ENCODE results near the gene POU3F3.

POU3F3 gene

GRCh38 chr2:104853534-104854497, at the start of gene POU3F3:
TSS of gene POU3F3 (plus strand) at chr2:104854115. CDS start at chr2:104855511, 1,396 bp downstream.
- H3K9me3 ChIP-seq (ENCODE audit: control insufficient read depth in 5 of 5, low read length in 5 of 5) = no peaks in the 10 kb centered on the region
- no peak within 1 kb of the TSS for H3K9ac ChIP-seq (ENCODE audit: low read length in 5 of 5)
- peaks cover 28 to 64% (median 60%) of the 10 kb centered on the region in 5 donors for H3K27me3 ChIP-seq (ENCODE audit: control insufficient read depth in 5 of 5, insufficient read depth in 4 of 5, low read length in 5 of 5)
- peak within 1 kb of the TSS; percentile 55 to 68 (median 61) for H3K4me3 ChIP-seq (ENCODE audit: low read depth in 1 of 5, low read length in 5 of 5)
- no peaks in the 10 kb centered on the region for H3K36me3 ChIP-seq (ENCODE audit: control insufficient read depth in 5 of 5, insufficient read depth in 5 of 5, low read length in 5 of 5)
- H3K27ac ChIP-seq (ENCODE audit: low read depth, low read length) = no peak within 1 kb of the TSS
- peaks cover 0 to 42% (median 39%) of the 10 kb centered on the region in 5 donors for H3K4me1 ChIP-seq (ENCODE audit: control insufficient read depth in 5 of 5, insufficient read depth in 5 of 5, low read length in 5 of 5)

DNA sequence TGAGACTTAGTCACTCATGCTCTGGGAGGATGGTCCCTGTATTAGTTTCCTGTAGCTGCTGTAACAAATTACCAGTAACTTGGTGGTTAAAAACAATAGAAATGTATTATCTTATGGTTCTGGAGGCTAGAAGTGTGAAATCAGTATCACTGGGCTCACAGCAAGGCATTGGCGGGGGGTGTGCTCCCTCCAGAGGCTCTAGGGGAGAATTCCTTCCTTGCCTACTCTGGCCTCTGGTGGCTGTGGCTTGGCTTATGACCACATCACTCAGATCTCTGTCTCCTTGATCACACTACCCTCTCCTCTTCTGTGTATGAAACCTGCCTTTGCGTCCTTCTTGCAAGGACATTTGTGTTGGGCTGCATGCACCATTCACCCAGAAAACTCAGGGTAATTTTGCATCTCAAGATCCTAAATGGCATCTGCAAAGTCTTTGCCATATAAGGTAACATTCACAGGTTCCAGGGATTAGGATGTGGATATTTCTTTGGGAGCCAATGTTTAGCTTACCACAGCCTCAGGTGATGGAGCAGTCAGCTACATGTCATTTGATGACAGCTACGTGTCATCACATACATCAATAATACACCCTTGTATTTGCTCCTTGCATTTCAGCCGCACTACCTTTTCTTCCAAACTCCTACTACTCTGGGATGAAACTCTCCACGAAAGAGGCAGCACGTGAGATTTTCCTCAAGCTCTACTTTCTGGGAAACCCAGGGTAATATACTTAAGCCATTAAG, 49.6 kb upstream of the POU3F3 start:
- H3K4me1 ChIP-seq (ENCODE audit: control insufficient read depth in 5 of 5, insufficient read depth in 5 of 5, low read length in 5 of 5) = no peaks in the 10 kb centered on the region
- no peak overlapping the region for H3K9ac ChIP-seq (ENCODE audit: low read length in 5 of 5)
- H3K4me3 ChIP-seq (ENCODE audit: low read depth in 1 of 5, low read length in 5 of 5) = no peak overlapping the region
- peaks cover 0 to 3% (median 0%) of the 10 kb centered on the region in 5 donors for H3K27me3 ChIP-seq (ENCODE audit: control insufficient read depth in 5 of 5, insufficient read depth in 4 of 5, low read length in 5 of 5)
- no peaks in the 10 kb centered on the region for H3K36me3 ChIP-seq (ENCODE audit: control insufficient read depth in 5 of 5, insufficient read depth in 5 of 5, low read length in 5 of 5)
- H3K27ac ChIP-seq (ENCODE audit: low read depth, low read length) = no peak overlapping the region
- no peaks in the 10 kb centered on the region for H3K9me3 ChIP-seq (ENCODE audit: control insufficient read depth in 5 of 5, low read length in 5 of 5)

- Histone ChIP-seq H3K4me3 (ENCODE audit: low read depth in 1 of 5, low read length in 5 of 5) (no peak overlapping the region), H3K27ac (ENCODE audit: low read depth, low read length) (no peak overlapping the region), H3K4me1 (ENCODE audit: control insufficient read depth in 5 of 5, insufficient read depth in 5 of 5, low read length in 5 of 5) (peaks cover 0 to 5% (median 0%) of the 10 kb centered on the region in 5 donors), H3K9ac (ENCODE audit: low read length in 5 of 5) (no peak overlapping the region), H3K27me3 (ENCODE audit: control insufficient read depth in 5 of 5, insufficient read depth in 4 of 5, low read length in 5 of 5) (peaks cover 0 to 2% (median 0%) of the 10 kb centered on the region in 5 donors), H3K9me3 (ENCODE audit: control insufficient read depth in 5 of 5, low read length in 5 of 5) (peaks cover 0 to 5% (median 4%) of the 10 kb centered on the region in 5 donors), H3K36me3 (ENCODE audit: control insufficient read depth in 5 of 5, insufficient read depth in 5 of 5, low read length in 5 of 5) (no peaks in the 10 kb centered on the region)
Measured at GRCh38 chr2:104812286-104812685, 41.6 kb upstream of the POU3F3 start.

GRCh38 chr2:104816143-104816542, 37.8 kb upstream of the POU3F3 start:
- no peaks in the 10 kb centered on the region for H3K9me3 ChIP-seq (ENCODE audit: control insufficient read depth in 5 of 5, low read length in 5 of 5)
- no peak overlapping the region for H3K4me3 ChIP-seq (ENCODE audit: low read depth in 1 of 5, low read length in 5 of 5)
- no peaks in the 10 kb centered on the region for H3K4me1 ChIP-seq (ENCODE audit: control insufficient read depth in 5 of 5, insufficient read depth in 5 of 5, low read length in 5 of 5)
- no peak overlapping the region for H3K9ac ChIP-seq (ENCODE audit: low read length in 5 of 5)
- H3K36me3 ChIP-seq (ENCODE audit: control insufficient read depth in 5 of 5, insufficient read depth in 5 of 5, low read length in 5 of 5) = no peaks in the 10 kb centered on the region
- peaks cover 0 to 3% (median 0%) of the 10 kb centered on the region in 5 donors for H3K27me3 ChIP-seq (ENCODE audit: control insufficient read depth in 5 of 5, insufficient read depth in 4 of 5, low read length in 5 of 5)
- no peak overlapping the region for H3K27ac ChIP-seq (ENCODE audit: low read depth, low read length)

GRCh38 chr2:104818264-104818663, 35.7 kb upstream of the POU3F3 start:
- Histone ChIP-seq H3K4me1 (ENCODE audit: control insufficient read depth in 5 of 5, insufficient read depth in 5 of 5, low read length in 5 of 5) (no peaks in the 10 kb centered on the region), H3K4me3 (ENCODE audit: low read depth in 1 of 5, low read length in 5 of 5) (no peak overlapping the region), H3K9me3 (ENCODE audit: control insufficient read depth in 5 of 5, low read length in 5 of 5) (no peaks in the 10 kb centered on the region), H3K36me3 (ENCODE audit: control insufficient read depth in 5 of 5, insufficient read depth in 5 of 5, low read length in 5 of 5) (no peaks in the 10 kb centered on the region), H3K27ac (ENCODE audit: low read depth, low read length) (no peak overlapping the region), H3K9ac (ENCODE audit: low read length in 5 of 5) (no peak overlapping the region), H3K27me3 (ENCODE audit: control insufficient read depth in 5 of 5, insufficient read depth in 4 of 5, low read length in 5 of 5) (peaks cover 0 to 3% (median 0%) of the 10 kb centered on the region in 5 donors)

DNA sequence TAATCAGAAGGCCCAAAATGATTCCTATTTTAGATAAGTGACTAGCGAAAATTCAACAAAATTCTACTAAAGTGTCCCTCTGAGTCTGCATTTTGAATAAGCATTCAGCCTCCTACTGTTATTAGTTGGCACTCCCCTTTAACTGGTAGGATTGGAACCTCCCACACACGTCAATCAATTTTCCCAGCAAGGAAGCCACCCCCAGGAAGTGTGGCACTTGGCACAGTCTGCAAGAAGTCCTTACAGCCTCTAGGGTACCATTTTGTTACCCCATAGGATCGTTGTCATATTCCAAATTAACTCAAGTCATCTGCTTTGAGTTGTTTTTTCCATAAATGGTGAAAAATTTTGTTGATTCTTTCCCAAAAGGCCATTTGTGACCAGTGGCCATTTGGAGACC, 33.8 kb upstream of the POU3F3 start:
- Histone ChIP-seq H3K4me3 (ENCODE audit: low read depth in 1 of 5, low read length in 5 of 5) (no peak overlapping the region), H3K36me3 (ENCODE audit: control insufficient read depth in 5 of 5, insufficient read depth in 5 of 5, low read length in 5 of 5) (no peaks in the 10 kb centered on the region), H3K4me1 (ENCODE audit: control insufficient read depth in 5 of 5, insufficient read depth in 5 of 5, low read length in 5 of 5) (no peaks in the 10 kb centered on the region), H3K9me3 (ENCODE audit: control insufficient read depth in 5 of 5, low read length in 5 of 5) (peaks cover 0 to 3% (median 0%) of the 10 kb centered on the region in 5 donors), H3K9ac (ENCODE audit: low read length in 5 of 5) (no peak overlapping the region), H3K27me3 (ENCODE audit: control insufficient read depth in 5 of 5, insufficient read depth in 4 of 5, low read length in 5 of 5) (peaks cover 0 to 3% (median 0%) of the 10 kb centered on the region in 5 donors), H3K27ac (ENCODE audit: low read depth, low read length) (no peak overlapping the region)

DNA sequence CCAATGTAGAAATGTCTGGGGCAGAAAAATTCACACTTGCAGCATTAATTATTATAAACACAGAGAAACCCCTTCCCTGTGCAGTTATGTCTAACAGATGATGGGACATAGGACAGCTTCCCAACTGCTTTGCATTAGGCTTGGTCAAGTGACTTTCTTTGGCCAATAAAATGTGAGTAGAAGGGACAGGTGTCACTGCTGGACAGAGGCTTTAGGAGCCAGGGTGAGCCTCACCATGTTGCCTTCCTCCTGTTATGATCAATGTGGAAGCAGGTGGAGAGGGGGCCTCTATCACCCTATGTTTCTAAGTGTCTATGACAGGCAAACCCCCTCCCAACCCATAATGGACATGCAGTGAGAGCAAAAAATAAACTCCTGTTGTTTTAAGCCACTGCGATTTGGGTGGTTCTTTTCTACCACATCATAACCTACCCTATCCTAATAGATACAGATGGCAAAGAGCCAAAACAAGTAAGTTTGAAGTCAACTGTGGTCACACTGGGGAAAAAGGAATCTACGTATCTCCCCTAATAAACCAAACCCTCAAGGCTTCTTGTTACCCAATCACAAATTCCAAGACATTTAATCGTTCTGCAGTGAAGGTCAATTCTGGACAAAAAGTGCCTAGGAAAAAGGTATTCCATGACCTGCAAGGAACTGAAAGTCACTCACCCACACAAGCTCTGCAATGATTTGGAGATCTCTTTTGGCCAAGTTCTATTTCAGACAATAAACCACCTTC, 28.6 kb upstream of the POU3F3 start:
- Histone ChIP-seq H3K4me1 (ENCODE audit: control insufficient read depth in 5 of 5, insufficient read depth in 5 of 5, low read length in 5 of 5) (no peaks in the 10 kb centered on the region), H3K27ac (ENCODE audit: low read depth, low read length) (no peak overlapping the region), H3K27me3 (ENCODE audit: control insufficient read depth in 5 of 5, insufficient read depth in 4 of 5, low read length in 5 of 5) (peaks cover 0 to 4% (median 0%) of the 10 kb centered on the region in 5 donors)

DNA sequence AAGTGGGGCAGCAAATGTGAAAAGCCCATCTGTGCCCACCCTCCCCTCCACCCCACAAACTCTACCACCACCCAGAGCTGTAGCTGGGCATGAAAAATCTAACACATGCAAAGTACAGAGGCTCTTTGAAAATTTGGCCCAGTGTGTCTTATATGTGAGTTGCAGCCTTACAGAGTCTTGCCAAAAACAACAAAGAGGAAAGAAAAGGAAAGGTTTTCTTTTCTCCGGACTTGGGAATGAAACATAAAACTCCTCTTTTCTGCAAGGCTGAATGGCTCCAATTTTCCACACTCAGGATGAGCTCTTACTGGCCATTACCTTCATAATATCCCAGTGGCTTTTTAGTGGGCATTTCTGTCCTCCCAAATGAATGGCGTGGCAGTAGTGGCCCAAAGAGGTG, 27.9 kb upstream of the POU3F3 start:
- Histone ChIP-seq H3K36me3 (ENCODE audit: control insufficient read depth in 5 of 5, insufficient read depth in 5 of 5, low read length in 5 of 5) (no peaks in the 10 kb centered on the region), H3K27me3 (ENCODE audit: control insufficient read depth in 5 of 5, insufficient read depth in 4 of 5, low read length in 5 of 5) (peaks cover 0 to 4% (median 0%) of the 10 kb centered on the region in 5 donors), H3K9me3 (ENCODE audit: control insufficient read depth in 5 of 5, low read length in 5 of 5) (peaks cover 0 to 3% (median 0%) of the 10 kb centered on the region in 5 donors), H3K4me1 (ENCODE audit: control insufficient read depth in 5 of 5, insufficient read depth in 5 of 5, low read length in 5 of 5) (no peaks in the 10 kb centered on the region), H3K4me3 (ENCODE audit: low read depth in 1 of 5, low read length in 5 of 5) (no peak overlapping the region), H3K27ac (ENCODE audit: low read depth, low read length) (no peak overlapping the region), H3K9ac (ENCODE audit: low read length in 5 of 5) (no peak overlapping the region)

More for the DNA sequence above, 28.6 kb upstream of the POU3F3 start:
- Histone ChIP-seq H3K36me3 (ENCODE audit: control insufficient read depth in 5 of 5, insufficient read depth in 5 of 5, low read length in 5 of 5) (no peaks in the 10 kb centered on the region), H3K4me3 (ENCODE audit: low read depth in 1 of 5, low read length in 5 of 5) (no peak overlapping the region), H3K9me3 (ENCODE audit: control insufficient read depth in 5 of 5, low read length in 5 of 5) (peaks cover 0 to 3% (median 0%) of the 10 kb centered on the region in 5 donors), H3K9ac (ENCODE audit: low read length in 5 of 5) (no peak overlapping the region)

- Histone ChIP-seq H3K4me3 (ENCODE audit: low read depth in 1 of 5, low read length in 5 of 5) (no peak overlapping the region), H3K9ac (ENCODE audit: low read length in 5 of 5) (no peak overlapping the region), H3K36me3 (ENCODE audit: control insufficient read depth in 5 of 5, insufficient read depth in 5 of 5, low read length in 5 of 5) (no peaks in the 10 kb centered on the region), H3K27me3 (ENCODE audit: control insufficient read depth in 5 of 5, insufficient read depth in 4 of 5, low read length in 5 of 5) (peaks cover 0 to under 1% (median 0%) of the 10 kb centered on the region in 5 donors), H3K4me1 (ENCODE audit: control insufficient read depth in 5 of 5, insufficient read depth in 5 of 5, low read length in 5 of 5) (no peaks in the 10 kb centered on the region), H3K9me3 (ENCODE audit: control insufficient read depth in 5 of 5, low read length in 5 of 5) (no peaks in the 10 kb centered on the region), H3K27ac (ENCODE audit: low read depth, low read length) (no peak overlapping the region)
Measured at GRCh38 chr2:104831742-104832141, 22.2 kb upstream of the POU3F3 start.
